ENCODE results near the gene MINAR1.

GRCh38 chr15:79440355-79440908 is 8.3 kb downstream of the MINAR1 start:
- no peak for TF ChIP-seq CTCF (IDR thresholded peaks at IDR 0.05)
- TF ChIP-seq POLR2A (IDR thresholded peaks at IDR 0.05): no peak
